ENCODE data around the gene SLCO3A1.

SLCO3A1 gene

GRCh38 chr15:91909111-91909510 lies 55.6 kb downstream of the SLCO3A1 start:
- DNase-seq (ENCODE audit: extremely low read depth, low read depth): no peak
- TF ChIP-seq CTCF (IDR thresholded peaks at IDR 0.05; ENCODE audit: low read depth, low read length, missing control alignments): no peak
- no peak overlapping the region for H3K4me3 ChIP-seq (replicated peaks; ENCODE audit: low read depth, low read length)

DNA sequence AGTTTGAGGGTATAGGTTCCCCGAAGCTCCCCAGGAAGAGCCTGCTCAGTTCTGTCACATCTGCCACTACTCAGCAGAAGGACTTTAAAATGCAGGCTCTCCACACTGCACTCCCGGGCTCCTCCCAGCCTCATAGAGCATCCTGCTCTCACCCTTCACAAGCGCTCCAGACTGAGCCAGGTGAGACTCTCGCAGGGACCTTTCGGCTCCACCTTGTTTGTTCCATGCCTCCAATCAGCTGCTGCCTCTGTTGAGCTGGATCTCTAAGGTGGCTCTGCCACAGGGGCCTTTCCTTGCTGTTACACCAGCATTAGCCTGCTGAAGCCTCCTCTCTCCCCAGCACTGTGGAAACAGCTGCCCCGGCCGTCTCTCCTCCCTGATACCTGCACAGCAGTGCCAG lies 56.1 kb downstream of the SLCO3A1 start:
- no peak for DNase-seq (ENCODE audit: extremely low read depth, low read depth)
- no peak for TF ChIP-seq CTCF (IDR thresholded peaks at IDR 0.05; ENCODE audit: low read depth, low read length, missing control alignments)
- H3K4me3 ChIP-seq (replicated peaks; ENCODE audit: low read depth, low read length): no peak overlapping the region

DNA sequence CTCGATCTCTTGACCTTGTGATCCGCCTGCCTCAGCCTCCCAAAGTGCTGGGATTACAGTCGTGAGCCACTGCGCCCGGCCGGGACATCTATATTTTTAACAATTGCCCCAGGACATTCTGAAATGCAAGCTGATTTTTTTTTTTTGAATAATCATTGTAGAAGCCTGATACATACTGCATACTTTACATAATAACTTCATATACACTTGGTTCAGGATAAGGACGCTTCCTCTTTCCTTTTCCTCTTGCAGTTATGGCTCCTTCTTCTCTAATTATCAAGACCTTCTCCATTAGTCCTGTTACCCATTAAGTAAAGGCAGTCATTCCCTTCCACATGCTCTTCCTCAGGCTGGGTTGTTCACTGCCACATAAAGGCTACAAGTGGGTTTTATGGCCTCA lies 58.3 kb downstream of the SLCO3A1 start:
- TF ChIP-seq CTCF (IDR thresholded peaks at IDR 0.05; ENCODE audit: low read depth, low read length, missing control alignments): no peak
- H3K4me3 ChIP-seq (replicated peaks; ENCODE audit: low read depth, low read length): no peak overlapping the region
- DNase-seq (ENCODE audit: extremely low read depth, low read depth): no peak

DNA sequence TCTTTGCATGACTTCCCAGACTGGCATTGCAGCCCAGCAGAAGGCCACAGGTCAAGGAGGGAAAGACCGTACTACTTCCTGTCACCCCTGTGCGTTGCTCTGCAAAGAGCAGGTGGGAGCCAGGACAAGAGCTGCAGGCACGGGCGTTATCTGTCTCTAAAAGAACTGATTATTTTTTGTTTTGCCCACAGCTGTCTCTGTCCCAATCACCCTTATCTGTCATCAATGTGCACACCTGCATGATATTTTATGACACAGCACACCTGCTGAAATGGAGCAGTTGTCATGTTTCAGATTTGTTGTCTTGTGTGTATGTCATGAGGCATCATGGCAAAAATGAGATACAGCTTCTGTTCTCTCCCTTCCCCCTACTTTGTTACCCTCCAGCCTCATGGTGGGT lies 58.8 kb downstream of the SLCO3A1 start:
- DNase-seq (ENCODE audit: extremely low read depth, low read depth): no peak
- TF ChIP-seq CTCF (IDR thresholded peaks at IDR 0.05; ENCODE audit: low read depth, low read length, missing control alignments): no peak
- H3K4me3 ChIP-seq (replicated peaks; ENCODE audit: low read depth, low read length): no peak overlapping the region

GRCh38 chr15:91913560-91913959 lies 60.1 kb downstream of the SLCO3A1 start:
- TF ChIP-seq CTCF (IDR thresholded peaks at IDR 0.05; ENCODE audit: low read depth, low read length, missing control alignments): no peak
- H3K4me3 ChIP-seq (replicated peaks; ENCODE audit: low read depth, low read length): no peak overlapping the region
- no peak for DNase-seq (ENCODE audit: extremely low read depth, low read depth)

DNA sequence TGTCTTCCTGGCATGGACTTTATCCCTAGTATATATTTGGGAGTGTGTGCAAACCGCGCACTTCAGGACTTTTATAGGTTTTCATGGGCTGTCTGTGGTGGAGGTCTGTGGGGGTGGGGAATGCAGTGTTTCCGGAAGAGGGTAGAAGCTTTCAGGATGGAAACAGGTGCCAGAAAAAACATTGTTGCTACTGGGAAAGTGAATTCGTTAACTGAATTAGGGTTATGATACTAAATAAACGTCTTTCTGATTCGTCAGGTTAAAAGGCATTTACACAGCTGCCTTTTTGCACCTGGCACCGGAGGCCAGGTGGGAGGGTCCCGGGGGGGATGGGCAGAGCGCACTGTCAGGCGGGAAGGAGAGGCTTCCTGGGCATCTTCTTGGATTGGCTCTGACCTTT lies 62.1 kb downstream of the SLCO3A1 start:
- H3K4me3 ChIP-seq (replicated peaks; ENCODE audit: low read depth, low read length): no peak overlapping the region
- TF ChIP-seq CTCF (IDR thresholded peaks at IDR 0.05; ENCODE audit: low read depth, low read length, missing control alignments): no peak
- no peak for DNase-seq (ENCODE audit: extremely low read depth, low read depth)

DNA sequence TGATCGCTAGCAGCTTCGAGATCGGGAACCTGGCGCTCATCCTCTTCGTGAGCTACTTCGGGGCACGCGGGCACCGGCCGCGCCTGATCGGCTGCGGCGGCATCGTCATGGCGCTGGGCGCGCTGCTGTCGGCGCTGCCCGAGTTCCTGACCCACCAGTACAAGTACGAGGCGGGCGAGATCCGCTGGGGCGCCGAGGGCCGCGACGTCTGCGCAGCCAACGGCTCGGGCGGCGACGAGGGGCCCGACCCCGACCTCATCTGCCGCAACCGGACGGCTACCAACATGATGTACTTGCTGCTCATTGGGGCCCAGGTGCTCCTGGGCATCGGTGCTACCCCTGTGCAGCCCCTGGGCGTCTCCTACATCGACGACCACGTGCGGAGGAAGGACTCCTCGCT lies 62.5 kb downstream of the SLCO3A1 start:
- no peak overlapping the region for H3K4me3 ChIP-seq (replicated peaks; ENCODE audit: low read depth, low read length)
- DNase-seq (ENCODE audit: extremely low read depth, low read depth): no peak
- no peak for TF ChIP-seq CTCF (IDR thresholded peaks at IDR 0.05; ENCODE audit: low read depth, low read length, missing control alignments)
